ENCODE data around the gene FAM234A. TPM values are rescaled to one million over a fixed set of nuclear protein-coding genes. Genes with fewer than 3 reads are reported as not detected.
"Not testable (repeated sequence)": the region's sequence is repeated elsewhere in the genome, so short reads cannot be mapped to it uniquely, and the experiment has no call there.

Gene FAM234A
- total RNA-seq, 1 experiment from 2014 or later = 45.8 TPM

DNA sequence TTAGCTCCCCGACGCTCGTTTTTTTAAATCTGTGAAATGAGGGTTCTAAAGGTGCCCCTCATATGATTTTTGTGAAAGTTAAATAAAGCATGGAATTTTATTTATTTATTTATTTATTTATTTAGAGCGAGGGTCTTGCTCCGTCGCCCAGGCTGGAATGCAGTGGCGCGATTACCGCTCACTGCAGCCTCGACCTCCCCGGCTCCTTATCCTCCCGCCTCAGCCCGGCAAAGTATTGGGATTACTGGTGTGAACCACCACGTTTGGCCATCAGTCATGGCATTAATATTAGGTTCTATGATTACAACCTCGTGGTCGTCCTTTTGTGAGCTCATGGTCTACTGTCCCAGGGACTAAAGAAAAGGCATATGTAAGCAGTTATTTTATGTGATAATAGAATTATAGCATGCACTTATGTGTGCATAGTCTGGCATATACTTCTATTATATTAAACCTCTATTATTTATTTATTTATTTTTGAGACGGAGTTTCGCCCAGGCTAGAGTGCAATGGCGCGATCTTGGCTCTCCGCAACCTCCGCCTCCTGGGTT lies 4.8 kb upstream of the FAM234A start:
- no peak for DNase-seq (ENCODE audit: extremely low read depth, low read depth)

DNA sequence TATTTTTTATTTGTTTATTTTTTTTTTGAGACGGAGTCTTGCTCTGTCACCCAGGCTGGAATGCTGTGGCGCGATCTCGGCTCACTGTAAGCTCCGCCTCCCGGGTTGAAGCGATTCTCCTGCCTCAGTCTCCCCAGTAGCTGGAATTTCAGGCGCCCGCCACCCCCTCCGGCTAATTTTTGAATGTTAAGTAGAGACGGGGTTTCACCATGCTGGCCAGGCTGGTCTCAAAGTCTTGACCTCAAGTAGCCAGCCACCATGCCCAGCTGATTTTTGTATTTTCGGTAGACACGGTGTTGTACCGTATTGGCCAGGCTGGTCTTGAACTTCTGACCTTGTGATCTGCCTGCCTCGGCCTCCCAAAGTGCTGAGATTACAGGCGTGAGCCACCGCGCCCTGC lies 4.3 kb upstream of the FAM234A start:
- not testable (repeated sequence) for DNase-seq (ENCODE audit: extremely low read depth, low read depth)

DNA sequence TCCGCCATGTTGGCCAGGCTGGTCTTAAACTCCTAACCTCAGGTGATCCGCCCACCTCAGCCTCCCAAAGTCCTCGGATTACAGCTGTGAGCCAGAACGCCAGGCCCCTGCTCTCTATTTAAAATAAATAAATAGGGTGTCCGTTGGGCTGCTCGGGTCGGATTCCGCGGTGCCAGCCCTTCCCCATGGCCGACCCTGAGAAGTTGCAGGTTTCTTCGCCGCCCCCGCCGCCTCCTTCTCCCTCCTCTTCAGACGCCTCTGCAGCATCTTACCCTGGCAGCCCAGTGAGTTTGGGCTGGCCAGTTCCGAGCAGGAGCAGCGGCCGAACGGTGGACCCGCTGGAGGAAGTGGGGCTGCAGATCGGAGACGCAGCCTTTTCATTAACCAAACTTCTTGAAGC lies 3.7 kb upstream of the FAM234A start:
- no peak for DNase-seq (ENCODE audit: extremely low read depth, low read depth)

DNA sequence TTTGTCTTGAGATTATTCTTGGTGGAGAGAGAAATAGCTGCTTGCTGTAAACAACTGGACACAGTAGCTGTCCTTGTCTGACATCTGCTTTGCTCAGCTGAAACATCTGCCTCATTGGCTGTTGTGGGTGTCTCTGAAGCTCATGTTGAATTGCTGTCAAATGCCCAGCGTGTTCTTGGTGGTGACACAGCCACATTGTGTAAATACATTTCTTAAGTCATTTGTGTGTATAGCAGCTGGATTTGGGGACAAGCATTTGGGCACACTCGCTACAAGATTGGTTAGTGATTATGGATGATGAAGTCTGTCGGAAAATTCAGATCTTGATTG lies 5.3 kb downstream of the FAM234A start:
- DNase-seq (ENCODE audit: extremely low read depth, low read depth) = no peak

DNA sequence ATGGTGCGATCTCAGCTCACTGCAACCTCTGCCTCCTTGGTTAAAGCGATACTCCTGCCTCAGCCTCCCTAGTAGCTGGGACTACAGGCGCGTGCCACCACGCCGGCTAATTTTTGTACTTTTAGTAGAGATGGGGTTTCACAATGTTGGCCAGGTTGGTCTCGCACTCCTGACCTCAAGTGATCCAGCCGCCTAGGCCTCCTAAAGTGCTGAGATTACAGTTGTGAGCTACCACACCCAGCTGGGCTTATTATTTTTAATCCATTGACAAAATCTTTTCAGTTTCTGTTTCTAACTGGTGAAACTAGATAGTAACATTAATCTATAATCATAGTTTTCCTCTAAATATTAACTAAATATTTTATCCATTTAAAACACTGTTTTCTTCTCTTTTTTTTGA lies 5.9 kb downstream of the FAM234A start:
- no peak for DNase-seq (ENCODE audit: extremely low read depth, low read depth)

DNA sequence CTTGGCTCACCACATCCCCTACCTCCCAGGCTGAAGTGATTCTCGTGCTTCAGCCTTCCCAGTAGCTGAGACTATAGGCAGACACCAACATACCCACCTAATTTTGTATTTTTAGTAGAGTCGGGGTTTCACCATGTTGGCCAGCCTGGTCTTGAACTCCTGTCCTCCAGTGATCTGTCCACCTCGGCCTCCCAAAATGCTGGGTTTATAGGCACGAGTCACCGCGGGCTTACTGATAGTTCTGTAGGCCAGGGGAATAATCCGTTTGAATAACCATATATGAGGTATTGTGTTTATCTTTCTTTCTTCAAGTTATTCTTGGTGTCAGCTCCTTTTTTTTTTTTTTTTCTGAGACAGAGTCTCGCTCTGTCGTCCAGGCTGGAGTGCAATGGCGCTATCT lies 7.7 kb downstream of the FAM234A start:
- no peak for DNase-seq (ENCODE audit: extremely low read depth, low read depth)

DNA sequence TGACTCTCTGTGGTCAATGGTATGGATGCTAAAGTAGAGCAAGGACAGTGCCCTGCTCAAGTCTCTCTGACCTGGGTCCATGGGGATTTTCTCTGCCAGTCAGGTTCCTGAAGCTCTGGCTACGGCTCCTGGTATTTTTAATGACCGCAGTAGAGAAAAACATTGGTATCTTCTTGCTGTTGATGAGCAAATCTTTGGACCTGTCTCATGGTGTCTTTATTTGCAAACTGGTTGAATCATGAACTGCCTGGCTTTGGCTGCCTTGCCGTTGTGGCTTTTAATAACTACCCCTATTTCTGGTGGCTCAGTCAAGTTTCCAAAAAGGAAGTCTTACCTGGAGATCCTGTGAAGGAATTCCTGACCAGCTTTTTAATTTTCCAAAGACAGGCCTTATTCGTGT lies 8.7 kb downstream of the FAM234A start:
- DNase-seq (ENCODE audit: extremely low read depth, low read depth) = no peak

DNA sequence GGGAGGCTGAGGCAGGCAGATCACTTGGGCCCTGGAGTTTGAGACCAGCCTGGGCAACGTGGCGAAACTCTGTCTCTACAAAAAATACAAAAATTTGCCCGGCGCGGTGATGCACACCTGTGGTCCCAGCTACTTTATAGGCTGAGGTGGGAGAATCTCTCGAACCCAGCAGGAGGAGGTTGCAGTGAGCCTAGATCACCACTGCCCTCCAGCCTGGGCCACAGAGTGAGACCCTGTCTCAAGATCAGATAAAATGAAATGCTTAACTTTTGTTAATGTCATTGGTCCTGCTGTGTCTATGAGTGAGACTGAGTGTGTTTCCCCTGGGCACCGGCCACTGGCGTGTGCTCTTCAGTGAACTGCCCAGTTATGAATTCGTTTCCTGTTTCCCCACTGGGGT lies 10.5 kb downstream of the FAM234A start:
- no peak for DNase-seq (ENCODE audit: extremely low read depth, low read depth)

DNA sequence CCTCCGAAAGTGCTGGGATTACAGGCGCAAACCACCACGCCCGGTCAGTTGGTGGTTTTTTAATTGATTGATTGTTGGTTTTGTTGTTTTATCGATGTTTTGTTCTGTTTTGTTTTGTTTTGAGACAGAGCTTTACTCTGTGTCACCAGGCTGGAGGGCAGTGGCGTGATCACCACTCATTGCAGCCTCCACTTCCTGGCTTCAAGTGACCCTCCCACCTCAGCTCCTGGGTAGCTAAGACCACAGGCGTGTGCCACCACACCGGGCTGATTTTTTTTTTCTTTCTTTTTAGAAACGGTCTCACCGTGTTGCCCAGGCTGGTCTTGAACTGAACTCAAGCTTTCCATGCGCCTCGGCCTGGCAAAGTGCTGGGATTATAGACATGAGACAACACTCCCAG lies 12.4 kb downstream of the FAM234A start:
- no peak for DNase-seq (ENCODE audit: extremely low read depth, low read depth)

DNA sequence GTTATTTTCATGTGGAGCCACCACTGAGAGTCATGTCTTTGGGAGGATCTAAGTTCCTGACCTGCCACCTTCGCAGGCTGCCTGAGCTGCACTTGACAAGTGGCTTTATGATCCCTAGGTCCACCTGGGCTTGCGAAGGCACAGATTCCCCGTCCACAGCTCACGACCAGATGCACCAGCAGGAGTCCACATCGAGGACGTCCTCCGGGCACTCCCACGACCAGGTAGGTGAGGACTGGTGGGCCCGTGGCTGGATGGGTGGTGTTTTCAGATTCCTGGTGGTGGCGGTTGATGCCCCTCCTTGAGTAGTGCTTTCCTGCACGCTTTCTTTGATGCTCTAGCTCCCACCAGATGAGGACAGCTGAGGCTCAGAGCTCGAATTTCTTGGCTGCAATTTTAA lies 14.8 kb downstream of the FAM234A start:
- DNase-seq (ENCODE audit: extremely low read depth, low read depth) = no peak

DNA sequence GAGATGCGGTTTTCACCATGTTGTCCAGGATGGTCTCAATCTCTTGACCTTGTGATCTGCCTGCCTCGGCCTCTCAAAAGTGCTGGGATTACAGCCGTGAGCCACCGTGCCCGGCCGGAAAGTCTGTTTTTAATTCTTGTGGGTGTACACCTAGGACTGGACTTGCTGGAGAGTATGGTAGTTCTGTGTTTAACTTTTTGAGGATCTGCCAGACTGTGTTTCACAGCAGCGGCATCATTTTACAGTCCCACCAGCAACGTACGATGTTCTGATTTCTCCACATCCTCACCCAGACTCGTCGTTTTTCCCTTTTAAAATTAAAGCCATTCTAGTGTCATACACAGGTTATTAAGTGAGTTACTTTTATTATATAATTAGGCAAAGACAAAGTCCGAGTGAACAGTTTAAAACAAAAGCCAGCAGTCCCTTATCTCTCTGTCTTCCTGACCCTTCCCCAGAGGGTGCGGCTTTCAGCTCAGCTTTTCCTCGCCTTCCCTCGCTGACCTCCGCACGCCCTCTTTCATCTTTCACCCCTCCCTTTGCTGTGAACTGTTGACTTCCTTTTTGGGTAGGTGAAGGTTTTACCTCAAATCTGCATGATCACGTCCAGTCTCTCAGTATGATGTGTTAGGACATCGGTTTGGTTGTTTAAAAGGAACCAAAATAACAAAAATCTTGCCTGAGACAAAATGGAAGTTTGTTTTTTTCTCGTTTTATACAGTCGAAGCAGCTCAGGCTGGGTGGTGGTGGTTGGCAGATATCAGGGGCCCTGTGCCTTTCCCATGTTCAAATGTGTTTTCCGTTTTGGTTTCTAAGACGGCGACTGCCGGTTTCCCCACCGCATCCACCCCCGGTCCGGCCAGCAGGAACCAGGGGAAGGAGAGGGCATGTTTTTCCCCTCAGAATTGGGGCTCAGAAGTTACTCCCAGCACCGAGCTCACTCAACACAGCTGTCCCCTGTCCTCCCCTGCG lies 18.0 kb downstream of the FAM234A start:
- DNase-seq (ENCODE audit: extremely low read depth, low read depth) = no peak

DNA sequence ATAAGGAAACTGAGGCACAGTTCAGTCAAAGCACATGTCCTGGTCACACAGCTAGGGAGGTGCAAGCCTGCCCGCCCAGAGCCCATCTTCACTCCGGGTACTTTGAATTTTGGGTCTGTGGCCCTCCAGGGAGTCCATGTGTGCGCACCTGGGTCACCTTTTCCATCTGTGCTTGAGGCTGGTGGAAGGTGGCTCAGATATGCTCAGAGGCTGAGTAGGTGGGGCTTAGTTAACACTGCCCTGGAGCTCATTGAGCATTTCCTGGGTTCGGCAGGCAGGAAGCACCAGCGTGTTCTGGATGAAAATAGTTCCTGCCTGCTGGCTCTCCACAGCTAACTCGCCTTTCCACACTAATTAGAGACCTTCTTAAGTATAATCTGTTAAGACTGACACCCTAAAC lies 19.2 kb downstream of the FAM234A start:
- no peak for DNase-seq (ENCODE audit: extremely low read depth, low read depth)

DNA sequence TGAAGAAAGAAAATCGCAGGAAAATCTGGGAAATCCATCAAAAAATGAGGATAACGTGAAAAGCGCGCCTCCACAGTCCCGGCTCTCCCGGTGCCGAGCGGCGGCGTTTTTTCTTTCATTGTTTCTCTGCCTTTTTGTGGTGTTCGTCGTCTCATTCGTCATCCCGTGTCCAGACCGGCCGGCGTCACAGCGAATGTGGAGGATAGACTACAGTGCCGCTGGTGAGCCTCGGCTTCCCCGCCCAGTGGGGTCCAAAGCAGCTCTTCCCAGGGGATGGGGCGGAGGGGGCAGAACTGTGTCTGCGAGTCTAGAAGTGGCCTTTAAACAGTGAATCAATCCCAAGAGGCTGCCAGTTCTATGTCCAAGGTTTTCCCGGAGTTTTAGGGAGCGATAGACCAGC lies 19.8 kb downstream of the FAM234A start:
- no peak for DNase-seq (ENCODE audit: extremely low read depth, low read depth)

DNA sequence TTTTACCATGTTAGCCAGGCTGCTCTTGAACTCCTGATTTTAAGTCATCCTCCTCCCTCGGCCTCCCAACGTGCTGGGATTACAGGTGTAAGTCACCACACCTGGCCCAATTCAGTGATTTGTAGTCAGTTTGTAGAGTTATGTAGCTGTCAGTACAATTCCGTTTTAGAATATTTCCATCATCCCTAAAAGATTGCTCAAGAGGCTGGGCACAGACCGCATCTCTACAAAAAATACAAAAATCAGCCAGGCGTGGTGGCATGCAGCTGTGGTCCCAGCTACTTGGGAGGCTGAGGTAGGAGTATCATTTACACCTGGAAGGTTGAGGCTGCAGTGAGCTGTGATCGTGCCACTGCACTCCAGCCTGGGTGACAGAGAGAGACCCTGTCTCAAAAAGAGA lies 20.6 kb downstream of the FAM234A start:
- no peak for DNase-seq (ENCODE audit: extremely low read depth, low read depth)

DNA sequence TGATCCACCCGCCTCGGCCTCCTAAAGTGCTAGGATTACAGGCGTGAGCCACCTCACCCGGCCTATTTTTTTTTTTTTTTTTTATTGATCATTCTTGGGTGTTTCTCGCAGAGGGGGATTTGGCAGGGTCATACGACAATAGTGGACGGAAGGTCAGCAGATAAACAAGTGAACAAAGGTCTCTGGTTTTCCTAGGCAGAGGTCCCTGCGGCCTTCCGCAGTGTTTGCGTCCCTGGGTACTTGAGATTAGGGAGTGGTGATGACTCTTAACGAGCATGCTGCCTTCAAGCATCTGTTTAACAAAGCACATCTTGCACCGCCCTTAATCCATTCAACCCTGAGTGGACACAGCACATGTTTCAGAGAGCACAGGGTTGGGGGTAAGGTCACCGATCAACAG lies 23.5 kb downstream of the FAM234A start:
- not testable (repeated sequence) for DNase-seq (ENCODE audit: extremely low read depth, low read depth)

DNA sequence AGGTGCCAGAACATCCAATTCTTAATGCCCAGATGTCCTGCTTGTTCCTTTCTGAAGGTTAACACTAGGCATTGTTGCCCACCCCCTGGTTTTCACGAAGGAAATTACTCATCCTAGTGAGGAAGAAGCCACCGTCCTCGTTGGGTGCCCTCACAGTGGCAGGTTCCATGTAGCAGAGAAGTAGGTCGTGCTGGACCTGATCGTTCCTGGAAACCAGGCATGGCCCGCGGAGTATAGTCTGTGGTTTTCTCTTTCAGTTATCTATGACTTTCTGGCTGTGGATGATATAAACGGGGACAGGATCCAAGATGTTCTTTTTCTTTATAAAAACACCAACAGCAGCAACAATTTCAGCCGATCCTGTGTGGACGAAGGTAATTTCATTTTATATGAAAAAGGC lies 24.6 kb downstream of the FAM234A start:
- no peak for DNase-seq (ENCODE audit: extremely low read depth, low read depth)

DNA sequence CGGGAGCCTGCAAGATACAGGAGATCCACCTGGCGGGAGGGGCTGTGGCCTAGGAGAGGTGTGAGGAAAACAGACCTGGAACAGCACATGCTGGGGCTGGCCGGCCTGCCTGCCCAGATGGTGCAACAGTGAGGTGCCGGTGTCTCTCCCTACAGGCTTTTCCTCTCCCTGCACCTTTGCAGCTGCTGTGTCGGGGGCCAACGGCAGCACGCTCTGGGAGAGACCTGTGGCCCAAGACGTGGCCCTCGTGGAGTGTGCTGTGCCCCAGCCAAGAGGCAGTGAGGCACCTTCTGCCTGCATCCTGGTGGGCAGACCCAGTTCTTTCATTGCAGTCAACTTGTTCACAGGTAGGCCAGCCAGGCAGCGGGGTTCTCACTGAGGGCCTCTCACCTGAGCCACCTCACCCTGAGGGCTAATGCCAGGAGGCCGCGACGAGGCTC lies 25.2 kb downstream of the FAM234A start:
- DNase-seq (ENCODE audit: extremely low read depth, low read depth) = no peak

DNA sequence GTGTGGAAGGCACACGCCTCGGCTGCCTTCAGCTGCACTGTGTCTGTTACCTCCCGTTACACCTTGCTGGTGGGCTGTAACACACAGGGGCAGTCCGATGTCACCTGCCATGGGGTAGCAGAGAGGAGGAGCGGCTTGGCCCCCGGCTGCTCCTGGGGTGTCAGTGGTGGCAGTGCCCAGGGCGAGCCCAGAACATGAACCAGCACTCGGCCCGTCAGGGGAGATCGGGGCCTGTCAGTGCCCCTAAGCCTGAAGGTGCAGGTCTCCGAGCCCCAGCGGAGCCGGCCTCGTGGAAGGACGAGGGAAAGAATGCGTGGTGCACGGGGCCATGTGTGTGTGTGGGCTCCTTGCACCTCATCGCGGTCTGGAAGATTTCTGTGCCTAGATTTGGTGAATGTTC lies 25.7 kb downstream of the FAM234A start:
- DNase-seq (ENCODE audit: extremely low read depth, low read depth) = no peak

DNA sequence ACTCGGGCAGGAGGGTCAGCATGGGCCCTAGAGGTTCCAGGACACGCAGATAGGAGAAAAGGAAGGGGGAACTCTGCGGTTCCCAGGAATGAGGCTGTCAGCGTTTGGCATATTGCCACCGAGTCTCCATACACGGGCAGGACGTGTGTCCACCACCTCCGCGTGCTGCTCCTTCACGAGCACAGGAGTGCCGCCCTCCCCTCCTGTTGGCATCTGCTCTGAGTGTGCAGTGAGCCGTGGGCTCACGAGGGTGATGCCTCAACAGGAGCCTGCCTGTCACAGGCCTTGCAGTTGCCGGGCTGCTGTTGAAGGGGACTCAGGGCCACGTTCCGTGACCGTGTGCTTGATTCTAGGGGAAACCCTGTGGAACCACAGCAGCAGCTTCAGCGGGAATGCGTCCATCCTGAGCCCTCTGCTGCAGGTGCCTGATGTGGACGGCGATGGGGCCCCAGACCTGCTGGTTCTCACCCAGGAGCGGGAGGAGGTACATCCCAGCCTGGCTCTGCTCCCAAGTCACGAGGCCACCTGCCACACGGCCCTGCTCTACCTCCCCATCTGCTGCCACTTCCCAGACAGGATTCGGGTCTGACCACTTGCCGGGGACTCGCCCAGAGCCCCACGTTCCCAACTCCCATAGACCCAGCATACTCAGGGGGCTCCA lies 26.5 kb downstream of the FAM234A start:
- no peak for DNase-seq (ENCODE audit: extremely low read depth, low read depth)

DNA sequence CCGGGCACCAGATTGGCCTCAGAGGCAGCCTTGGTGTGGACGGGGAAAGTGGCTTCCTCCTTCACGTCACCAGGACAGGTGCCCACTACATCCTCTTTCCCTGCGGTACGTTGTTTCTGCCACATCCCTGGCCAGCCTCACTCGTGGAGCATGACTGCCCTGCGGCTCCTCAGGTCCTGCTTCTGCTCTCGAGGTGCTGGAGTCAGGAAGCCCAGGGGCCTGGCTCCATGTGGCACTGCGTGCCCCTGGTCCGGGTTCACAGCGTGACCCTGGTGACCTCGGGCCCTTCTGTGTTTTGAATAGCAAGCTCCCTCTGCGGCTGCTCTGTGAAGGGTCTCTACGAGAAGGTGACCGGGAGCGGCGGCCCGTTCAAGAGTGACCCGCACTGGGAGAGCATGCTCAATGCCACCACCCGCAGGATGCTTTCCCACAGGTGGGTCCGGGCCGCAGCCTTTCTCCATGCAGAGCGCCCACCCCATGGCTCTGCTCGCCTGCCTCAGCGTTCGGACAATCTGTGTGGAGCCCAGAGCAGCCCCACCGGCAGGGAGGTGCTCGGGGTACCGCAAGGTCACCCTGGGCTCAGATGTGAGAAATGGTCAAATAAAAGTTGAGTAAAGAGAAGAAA lies 27.6 kb downstream of the FAM234A start:
- no peak for DNase-seq (ENCODE audit: extremely low read depth, low read depth)

DNA sequence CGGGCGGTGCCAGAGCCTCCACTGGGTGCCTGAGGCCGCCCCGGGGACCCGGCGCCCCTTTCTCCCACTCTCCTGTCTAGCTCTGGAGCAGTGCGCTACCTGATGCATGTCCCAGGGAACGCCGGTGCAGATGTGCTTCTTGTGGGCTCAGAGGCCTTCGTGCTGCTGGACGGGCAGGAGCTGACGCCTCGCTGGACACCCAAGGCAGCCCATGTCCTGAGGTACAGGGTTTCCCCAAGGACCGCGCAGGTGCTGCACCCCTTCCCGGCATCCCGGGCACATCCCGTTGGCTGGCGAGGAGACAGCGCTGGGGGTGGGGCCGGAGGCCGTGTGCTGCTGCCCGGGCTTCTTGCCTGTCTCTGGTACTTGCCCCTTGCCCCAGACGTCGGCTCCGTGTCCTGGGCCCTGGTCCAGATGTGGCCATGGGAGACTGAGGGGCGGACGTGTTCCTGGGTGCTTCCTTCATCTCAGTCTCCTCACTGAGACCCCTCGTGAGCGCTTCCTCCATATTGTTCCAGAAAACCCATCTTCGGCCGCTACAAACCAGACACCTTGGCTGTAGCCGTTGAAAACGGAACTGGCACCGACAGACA lies 28.7 kb downstream of the FAM234A start:
- no peak for DNase-seq (ENCODE audit: extremely low read depth, low read depth)

Data from NCI-H460 (cell line).